ENCODE data around the gene CLEC20A.

CLEC20A gene

DNA sequence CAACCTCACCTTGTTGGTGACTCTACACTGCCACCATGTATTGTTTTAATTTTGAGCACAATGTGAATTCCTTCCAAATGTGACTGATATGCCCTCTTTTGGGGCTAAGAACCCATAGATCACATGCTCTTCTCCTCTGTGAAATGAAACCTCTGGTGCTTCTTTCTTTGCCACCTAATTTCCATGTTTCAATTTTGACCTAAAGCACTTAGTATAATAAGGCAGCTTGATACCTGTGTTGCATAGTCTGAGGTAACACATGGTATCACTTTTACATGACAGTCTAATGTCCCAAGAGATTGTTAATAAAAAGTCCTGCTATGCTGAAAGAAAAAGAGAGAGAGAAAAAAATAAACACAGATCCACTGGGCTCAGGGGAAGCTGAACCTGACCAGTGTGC is 24.2 kb downstream of the CLEC20A start:
- no peak for DNase-seq (ENCODE audit: low read depth)

DNA sequence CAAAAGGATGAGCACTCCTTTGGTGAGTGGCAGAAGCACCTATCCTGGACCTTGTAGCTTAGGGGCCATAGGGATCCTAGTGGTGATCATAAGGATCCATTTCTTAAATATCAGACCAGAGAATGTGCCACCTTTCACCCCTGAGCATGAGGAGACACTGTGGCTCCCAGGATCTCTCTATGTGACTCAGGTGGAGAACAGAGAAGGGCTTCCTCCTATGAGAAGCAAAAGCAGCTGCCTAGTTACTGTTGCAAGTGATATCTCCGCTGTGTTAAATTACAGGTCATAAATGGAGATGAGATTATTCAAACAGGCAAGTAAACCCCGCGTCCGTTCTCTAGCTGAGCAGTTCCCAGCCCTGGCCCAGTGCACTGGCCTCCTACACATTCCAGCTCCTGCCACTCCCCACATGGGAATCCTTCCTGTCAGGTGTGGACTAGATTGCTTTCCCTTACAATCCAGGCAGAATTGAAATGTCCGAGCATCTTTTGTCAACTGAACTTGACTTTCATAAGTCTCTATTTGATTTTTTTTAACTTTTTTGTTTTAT is 26.3 kb downstream of the CLEC20A start:
- DNase-seq (ENCODE audit: low read depth) = no peak

DNA sequence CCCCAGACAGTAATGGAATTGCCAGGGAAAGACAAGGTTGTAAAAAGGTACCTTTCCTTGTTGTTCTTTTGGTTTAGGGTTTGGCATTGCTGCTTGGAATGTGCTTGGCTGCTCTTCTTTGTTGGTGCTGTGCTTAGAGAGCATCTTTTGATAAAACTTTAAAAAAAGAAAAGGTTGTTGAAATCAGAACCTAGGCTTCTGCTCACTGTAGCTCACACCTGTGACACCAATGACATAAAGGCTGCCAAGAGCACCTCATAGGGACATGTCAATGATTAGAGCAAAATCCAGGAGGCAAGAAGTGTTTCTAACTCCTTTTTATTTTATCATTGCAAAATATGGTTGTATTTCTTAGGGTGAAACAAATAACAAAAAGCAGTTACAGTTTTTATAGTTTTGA is 28.9 kb downstream of the CLEC20A start:
- DNase-seq (ENCODE audit: low read depth) = no peak

DNA sequence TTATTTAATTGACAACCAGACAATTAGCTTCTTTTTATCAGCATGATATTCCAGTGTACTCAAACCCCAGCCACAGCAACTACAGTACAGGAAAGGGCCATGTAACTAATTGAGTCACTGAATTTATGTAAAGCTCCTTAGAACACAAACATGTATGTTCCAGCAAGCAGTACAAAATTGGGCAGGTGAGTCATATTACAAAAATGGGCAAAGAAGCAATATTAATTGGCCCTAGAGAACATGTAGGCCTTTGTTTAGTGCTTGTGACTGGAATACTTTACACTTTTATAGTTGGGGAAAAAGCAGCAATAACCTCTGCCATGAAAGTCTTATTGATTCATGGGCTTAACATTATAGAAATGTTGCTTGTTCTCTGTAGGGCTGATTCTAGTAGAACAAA is 31.8 kb downstream of the CLEC20A start:
- DNase-seq (ENCODE audit: low read depth) = no peak

DNA sequence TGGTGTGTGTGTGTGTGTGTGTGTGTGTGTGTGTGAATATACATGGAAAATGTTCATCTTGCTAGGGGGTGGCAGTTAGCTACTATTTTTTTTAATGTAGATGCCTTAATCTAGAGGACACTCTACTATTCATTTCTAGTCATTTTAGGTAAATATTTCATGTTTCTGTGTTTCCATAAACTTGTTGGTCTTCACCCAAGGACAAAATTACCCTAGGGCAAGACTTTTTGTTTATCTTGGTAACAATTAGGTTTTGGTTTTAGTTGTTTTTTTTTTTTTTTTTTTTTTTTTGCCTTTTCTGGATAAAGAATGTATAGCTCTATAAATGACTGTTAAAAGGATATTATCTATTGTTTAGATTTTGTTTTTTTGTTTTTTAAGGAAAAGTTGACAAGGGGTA is 32.2 kb downstream of the CLEC20A start:
- DNase-seq (ENCODE audit: low read depth) = no peak

DNA sequence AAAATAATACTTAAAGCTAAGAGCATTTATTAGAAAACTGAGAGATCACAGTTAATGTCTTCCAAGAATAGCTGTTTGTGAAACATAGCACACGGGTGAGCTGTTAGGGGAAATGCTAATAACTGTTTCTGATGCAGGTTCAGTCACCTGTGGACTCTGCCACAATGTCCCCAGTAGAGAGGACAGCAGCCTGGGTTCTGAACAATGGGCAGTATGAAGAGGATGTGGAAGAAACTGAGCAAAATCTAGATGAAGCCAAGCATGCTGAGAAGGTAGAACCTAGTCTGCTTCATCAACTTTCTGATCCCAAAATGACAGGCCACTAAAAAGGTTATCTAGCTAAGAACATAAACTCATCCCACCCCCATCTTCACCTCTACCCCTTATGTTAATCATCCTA is 32.6 kb downstream of the CLEC20A start:
- no peak for DNase-seq (ENCODE audit: low read depth)

DNA sequence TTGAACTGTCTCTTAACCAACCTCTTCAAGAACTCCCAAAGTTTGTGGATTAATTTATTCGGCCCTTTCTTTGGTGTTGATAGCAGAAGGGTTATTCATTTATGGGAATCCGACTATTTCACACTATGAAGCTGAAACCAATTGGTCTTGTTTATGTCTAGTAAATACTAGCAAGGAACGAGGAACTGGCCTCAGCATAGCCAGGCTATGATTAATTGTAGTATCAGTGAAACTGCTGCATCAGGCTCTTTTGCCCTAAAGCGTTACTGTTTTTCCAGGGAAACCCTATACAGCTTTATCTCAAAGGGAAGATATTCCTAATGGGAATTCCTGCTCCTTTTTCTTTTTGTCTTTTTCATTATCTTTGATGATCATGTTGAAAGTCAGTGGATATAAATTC is 35.1 kb downstream of the CLEC20A start:
- DNase-seq (ENCODE audit: low read depth) = no peak

DNA sequence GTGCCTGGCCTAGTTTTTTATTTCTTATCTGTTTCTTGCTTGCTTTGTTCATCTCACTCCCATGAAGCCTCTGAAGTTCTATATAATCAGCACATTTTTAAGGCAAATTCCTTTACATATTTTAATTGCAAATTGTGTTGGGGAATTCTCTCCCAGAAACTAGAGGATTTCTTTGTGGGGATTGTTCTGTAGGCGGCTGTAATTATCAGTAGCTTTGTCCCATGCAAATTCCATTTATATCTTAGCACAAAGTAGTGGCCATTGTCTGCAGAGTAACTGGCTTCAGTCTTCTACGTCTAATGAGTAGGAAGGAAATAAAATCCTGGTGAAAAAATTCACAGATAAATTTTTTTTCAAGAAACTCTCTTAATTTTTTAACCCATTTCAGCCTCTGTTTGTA is 35.7 kb downstream of the CLEC20A start:
- DNase-seq (ENCODE audit: low read depth) = no peak

DNA sequence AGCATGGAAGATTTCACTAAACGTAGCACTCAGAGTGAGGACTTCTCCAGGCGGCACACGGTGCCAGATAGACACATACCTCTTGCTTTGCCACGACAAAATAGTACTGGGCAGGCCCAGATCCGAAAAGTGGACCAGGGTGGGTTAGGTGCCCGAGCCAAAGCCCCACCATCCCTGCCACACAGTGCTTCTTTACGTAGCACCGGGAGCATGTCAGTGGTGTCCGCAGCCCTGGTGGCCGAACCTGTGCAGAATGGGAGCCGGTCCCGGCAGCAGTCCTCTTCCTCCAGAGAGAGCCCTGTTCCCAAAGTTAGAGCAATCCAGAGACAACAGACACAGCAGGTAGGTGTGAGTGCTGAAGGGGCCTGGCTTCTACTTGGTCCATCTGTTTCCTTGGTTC is 38.6 kb downstream of the CLEC20A start:
- no peak for DNase-seq (ENCODE audit: low read depth)

DNA sequence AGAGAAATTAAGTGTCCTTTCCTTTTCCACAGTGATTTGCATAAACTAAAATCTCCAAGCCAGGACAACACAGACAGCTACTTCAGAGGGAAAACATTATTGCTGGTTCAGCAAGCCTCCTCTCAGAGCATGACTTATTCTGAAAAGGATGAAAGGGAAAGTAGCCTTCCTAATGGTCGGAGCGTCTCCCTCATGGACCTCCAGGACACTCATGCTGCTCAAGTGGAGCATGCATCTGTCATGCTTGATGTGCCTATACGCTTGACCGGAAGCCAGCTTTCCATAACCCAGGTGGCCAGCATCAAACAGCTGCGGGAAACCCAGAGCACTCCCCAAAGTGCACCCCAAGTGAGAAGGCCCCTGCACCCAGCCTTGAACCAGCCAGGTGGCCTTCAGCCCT is 39.1 kb downstream of the CLEC20A start:
- DNase-seq (ENCODE audit: low read depth) = no peak

DNA sequence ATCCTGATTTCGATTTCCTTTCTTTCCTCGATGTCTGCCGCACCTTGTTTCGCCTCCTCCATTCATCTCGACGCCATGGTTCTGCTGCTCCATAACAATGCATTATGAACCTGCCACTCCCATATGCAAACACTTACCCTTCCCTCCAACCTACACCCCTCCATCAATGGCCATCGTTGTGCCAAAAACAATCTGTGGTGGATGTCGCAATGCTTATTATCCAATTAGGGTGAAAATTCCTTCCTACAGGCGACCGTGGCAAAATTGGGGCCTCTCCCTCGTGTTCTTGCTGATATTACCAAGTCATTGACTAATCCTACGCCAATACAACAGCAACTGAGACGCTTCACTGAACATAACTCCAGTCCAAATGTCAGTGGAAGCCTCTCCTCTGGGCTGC is 40.3 kb downstream of the CLEC20A start:
- DNase-seq (ENCODE audit: low read depth) = no peak

DNA sequence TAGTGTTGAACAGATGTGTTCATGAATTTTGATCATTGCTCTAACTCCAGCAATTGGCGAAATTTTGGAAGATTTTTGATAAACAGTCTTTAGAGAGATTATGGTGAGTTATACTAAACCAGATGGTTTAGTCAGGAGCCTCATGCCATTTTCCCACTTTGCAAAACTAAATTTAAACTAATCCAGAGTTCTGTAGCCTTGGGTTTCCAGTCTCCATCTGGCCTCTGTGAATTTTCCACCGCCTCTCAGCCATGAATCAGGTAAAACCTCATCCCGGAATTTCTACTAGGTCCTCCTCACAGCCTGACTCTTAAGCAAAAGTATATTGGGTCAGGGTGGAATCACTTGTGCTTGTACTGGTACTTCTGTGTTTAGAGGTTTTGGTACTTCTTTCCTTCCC is 44.8 kb downstream of the CLEC20A start:
- DNase-seq (ENCODE audit: low read depth) = no peak

DNA sequence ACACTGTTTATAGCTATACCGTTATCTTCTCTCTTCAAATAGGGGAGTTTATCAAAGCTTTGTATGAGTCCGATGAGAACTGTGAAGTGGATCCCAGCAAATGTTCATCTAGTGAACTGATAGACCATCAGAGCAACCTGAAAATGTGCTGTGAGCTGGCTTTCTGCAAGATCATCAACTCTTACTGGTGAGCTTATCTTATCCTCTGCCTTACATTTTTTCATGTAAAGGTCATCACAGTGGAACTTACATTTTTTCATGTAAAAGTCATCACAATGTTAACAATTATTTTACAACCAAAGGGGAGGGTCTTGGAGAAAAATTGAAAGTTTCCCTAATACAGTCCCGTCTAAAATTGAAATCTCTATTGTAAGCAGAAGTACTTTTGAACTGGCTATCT is 45.2 kb downstream of the CLEC20A start:
- DNase-seq (ENCODE audit: low read depth) = no peak

DNA sequence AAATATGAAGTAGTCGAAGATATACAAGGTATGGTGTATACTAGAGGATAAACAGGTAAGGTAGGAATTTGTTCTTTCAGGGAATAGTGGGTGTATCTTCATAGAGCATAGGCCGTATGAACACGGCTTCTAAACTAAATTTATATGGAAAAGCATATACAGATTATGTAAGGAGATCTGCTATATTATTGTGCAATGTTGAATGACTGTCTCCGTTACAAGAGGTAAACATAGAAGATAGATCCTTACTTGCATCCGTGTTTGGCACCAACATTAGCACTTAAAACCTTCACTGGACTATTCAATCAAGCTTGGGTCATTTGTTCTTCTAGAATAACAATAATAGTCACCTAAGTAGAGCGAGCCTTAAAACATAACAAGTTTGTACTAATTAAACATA is 45.9 kb downstream of the CLEC20A start:
- no peak for DNase-seq (ENCODE audit: low read depth)

DNA sequence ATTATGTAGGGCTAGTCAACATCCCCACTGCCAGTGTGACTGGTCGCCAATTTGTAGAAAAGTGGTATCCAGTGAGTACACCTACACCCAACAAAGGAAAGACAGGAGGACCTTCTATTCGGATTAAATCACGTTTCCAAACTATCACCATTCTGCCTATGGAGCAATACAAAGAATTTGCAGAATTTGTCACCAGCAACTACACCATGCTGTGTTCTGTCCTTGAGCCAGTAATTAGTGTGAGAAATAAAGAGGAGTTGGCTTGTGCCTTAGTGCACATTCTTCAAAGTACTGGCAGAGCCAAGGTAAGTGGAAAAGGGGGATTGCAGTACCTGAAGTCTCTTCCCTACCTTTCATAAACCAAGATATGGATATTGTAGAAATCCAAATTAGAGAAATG is 53.8 kb downstream of the CLEC20A start:
- DNase-seq (ENCODE audit: low read depth) = no peak

DNA sequence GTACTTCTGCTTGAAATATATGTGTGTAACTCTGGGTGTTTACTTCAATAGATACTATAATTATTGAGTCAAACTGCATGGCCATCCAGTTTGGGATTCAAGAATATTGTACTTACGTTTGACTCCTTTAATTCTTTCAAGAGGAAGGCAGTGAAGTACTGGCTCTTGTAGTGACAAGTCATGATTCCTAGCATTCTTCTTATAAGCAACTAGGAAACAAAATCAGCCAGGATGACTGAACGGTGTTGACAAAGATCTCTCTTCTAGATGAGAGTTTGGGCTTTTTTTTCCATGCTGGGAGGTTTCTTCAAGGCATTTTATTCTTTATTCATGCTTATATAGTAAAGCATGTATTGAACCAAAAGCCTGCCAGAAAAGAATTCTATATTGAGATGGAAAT is 58.3 kb downstream of the CLEC20A start:
- DNase-seq (ENCODE audit: low read depth) = no peak

DNA sequence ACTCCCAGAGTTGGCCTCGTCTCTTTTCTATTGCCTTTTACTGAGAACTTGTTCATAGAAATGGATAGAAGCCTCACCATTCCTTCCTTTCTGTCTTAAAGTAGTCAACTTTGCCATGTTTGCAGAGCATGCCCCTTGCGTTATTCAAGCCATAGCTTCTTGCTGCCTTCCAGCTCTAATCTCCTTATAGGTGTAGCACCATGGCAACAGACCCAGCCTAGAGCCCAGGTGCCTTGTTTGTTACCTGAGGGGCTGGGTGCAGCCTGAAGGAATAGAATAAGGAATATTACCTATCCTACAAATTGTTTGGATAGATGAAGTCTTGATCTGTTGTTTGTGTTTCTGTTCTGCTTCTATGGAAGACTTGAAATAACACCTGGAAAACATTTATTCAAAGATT is 59.9 kb downstream of the CLEC20A start:
- no peak for DNase-seq (ENCODE audit: low read depth)

DNA sequence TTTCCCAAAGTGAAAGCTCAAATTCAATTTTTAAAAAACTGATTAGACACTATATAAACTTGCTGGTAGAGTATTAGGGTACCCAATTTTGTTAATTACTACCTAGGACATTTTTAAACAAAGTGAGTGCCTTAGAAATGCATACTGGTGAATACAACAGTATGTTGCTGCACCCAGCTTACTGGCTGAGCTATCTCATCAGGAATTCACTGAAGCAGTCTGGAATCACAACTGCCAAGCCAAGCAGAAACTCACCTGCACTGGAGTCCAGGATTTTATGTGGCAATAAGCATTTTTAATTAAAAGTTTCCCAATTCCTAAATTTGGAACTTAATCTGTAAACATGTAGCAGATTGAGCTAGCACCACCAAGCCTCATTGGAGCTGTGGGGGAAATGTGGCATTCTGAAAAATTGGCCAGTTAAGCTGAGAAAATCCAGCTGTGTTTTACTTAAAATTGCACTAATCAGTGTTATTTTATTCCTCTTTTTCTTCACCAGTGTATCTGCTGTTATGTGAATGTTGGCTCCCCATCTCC is 61.8 kb downstream of the CLEC20A start:
- DNase-seq (ENCODE audit: low read depth) = no peak

DNA sequence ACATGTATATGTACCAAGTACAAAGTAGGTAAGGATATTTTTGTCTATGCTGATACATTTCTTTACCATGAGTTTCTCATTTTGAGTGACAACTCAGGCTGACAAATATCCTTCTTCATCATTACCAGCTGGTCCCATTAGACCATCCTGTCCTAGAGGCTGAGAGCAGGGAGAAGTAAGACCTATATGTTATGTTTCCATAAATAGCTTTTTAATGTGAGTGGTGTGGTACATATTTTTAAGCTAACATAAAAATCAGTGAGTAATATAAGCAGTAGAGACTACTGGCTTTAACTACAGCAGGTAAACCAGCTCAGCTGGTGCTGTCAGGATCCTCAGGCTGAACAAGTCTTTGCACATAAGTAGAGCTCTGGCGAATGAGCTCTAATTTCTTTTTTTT is 62.4 kb downstream of the CLEC20A start:
- DNase-seq (ENCODE audit: low read depth) = no peak

Data from GM04504 (cell line).